Measurements from ENCODE around the gene EXOC4. TPM values are rescaled to one million over a fixed set of nuclear protein-coding genes. Genes with fewer than 3 reads are reported as not detected.

EXOC4 gene
- total RNA-seq, 1 experiment from 2014 or later: 91.9 TPM

DNA sequence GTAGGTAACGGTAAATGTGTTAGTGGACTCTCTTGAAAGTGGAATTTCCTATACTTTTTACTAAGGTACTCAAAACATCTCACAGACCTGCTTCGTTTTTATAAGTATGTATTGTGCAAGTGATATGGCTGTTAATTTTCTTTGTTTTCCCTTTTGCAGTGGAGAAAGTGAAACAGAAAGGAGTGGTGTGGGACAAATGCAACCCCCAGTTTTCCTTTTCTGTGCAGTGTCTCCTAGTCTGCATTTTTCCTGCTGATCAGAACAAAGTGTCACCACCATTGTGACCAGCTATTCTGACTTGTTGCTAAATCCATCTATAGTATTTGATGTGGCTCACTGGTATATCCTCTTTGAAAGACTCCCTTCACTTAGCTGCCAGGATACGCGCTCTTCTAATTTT lies 410.0 kb downstream of the EXOC4 start:
- BruUV-seq (replicated peaks): no TSS peak
- TF ChIP-seq, protein P1, sequence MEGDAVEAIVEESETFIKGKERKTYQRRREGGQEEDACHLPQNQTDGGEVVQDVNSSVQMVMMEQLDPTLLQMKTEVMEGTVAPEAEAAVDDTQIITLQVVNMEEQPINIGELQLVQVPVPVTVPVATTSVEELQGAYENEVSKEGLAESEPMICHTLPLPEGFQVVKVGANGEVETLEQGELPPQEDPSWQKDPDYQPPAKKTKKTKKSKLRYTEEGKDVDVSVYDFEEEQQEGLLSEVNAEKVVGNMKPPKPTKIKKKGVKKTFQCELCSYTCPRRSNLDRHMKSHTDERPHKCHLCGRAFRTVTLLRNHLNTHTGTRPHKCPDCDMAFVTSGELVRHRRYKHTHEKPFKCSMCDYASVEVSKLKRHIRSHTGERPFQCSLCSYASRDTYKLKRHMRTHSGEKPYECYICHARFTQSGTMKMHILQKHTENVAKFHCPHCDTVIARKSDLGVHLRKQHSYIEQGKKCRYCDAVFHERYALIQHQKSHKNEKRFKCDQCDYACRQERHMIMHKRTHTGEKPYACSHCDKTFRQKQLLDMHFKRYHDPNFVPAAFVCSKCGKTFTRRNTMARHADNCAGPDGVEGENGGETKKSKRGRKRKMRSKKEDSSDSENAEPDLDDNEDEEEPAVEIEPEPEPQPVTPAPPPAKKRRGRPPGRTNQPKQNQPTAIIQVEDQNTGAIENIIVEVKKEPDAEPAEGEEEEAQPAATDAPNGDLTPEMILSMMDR (IDR thresholded peaks at IDR 0.05; ENCODE audit: unreplicated experiment): no peak
- no peaks in the 10 kb centered on the region for H3K9me3 Mint-ChIP-seq (ENCODE audit: low read depth, unreplicated experiment)
- no peak for DNase-seq
- CTCF ChIA-PET: no interaction called here
- intact Hi-C loops (cut with micrococcal nuclease; ENCODE audit: unreplicated experiment): no loop called here
- H3K36me3 Mint-ChIP-seq (ENCODE audit: insufficient read depth, unreplicated experiment): no peaks in the 10 kb centered on the region
- no peaks in the 10 kb centered on the region for H3K4me1 Mint-ChIP-seq (ENCODE audit: low read depth, unreplicated experiment)
- H3K4me3 Mint-ChIP-seq (ENCODE audit: low read depth, unreplicated experiment): no peak overlapping the region
- H3K27ac Mint-ChIP-seq (ENCODE audit: unreplicated experiment): no peak overlapping the region
- H3K27me3 Mint-ChIP-seq (ENCODE audit: unreplicated experiment): no peaks in the 10 kb centered on the region

DNA sequence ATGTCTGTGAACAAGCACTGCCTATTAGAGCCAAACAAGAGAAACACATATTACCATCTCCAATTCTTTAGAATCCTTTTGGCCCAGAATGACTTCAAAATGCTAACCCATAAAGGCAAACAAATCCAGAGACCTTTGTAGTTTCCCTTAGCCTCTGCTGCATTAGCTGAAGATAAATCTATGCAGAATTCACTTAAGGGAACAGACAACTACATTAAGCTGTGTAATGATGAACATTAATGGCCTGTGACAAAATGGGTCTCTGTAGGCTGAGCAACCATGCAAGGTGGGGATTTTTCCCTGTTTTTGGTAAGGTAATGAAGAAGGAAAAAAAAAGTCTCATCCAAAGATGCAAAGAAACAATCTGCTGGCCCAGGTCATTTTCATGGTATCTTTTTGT lies 411.6 kb downstream of the EXOC4 start:
- intact Hi-C loops (cut with micrococcal nuclease; ENCODE audit: unreplicated experiment): no loop called here
- H3K4me1 Mint-ChIP-seq (ENCODE audit: low read depth, unreplicated experiment): no peaks in the 10 kb centered on the region
- BruUV-seq (replicated peaks): no TSS peak
- H3K27me3 Mint-ChIP-seq (ENCODE audit: unreplicated experiment): no peaks in the 10 kb centered on the region
- TF ChIP-seq, protein P1 (IDR thresholded peaks at IDR 0.05; ENCODE audit: unreplicated experiment): no peak
- H3K36me3 Mint-ChIP-seq (ENCODE audit: insufficient read depth, unreplicated experiment): no peaks in the 10 kb centered on the region
- DNase-seq: no peak
- H3K4me3 Mint-ChIP-seq (ENCODE audit: low read depth, unreplicated experiment): no peak overlapping the region
- CTCF ChIA-PET: no interaction called here
- no peaks in the 10 kb centered on the region for H3K9me3 Mint-ChIP-seq (ENCODE audit: low read depth, unreplicated experiment)
- H3K27ac Mint-ChIP-seq (ENCODE audit: unreplicated experiment): no peak overlapping the region

DNA sequence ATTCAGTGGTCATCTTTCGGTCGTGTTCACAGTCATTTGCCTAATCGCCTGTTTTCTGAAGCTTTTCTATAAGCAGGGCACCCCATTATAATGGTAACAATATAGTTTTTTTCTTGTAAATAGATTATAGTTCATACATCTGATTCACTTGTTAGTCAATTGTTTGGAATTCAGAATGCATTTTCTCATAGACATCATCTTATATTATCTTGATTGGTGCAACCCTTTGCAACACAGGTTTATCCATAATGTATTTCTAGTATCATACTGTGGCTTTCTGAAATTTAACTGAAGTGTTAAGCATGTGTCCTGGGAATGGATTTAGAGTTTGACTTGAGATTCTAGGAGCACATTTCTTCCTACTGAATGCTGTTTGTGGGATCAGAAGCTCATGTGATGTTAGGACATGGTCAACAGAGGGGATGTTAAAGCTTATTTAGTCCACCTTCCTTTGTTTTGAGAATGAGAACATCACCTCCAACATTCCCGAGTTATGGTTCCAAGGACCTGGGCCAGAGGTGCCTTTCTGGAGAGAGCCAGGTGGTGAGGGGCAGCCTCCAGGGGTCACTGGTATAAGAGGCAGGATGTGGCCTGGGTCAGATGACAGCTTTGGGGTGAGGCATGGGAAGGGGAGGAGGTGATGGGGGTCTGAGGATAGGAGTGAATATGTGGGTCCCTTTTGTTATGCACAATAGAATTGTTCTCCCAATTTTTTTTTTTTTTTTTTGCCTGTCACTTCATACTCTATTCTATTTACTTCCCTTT lies 415.6 kb downstream of the EXOC4 start:
- intact Hi-C loops (cut with micrococcal nuclease; ENCODE audit: unreplicated experiment): no loop called here
- peaks cover 15% of the 10 kb centered on the region for H3K4me1 Mint-ChIP-seq (ENCODE audit: low read depth, unreplicated experiment)
- BruUV-seq (replicated peaks): no TSS peak
- TF ChIP-seq, protein P1 (IDR thresholded peaks at IDR 0.05; ENCODE audit: unreplicated experiment): no peak
- DNase-seq: no peak
- CTCF ChIA-PET: no interaction called here
- H3K4me3 Mint-ChIP-seq (ENCODE audit: low read depth, unreplicated experiment): no peak overlapping the region
- H3K27me3 Mint-ChIP-seq (ENCODE audit: unreplicated experiment): no peaks in the 10 kb centered on the region
- H3K27ac Mint-ChIP-seq (ENCODE audit: unreplicated experiment): no peak overlapping the region
- H3K36me3 Mint-ChIP-seq (ENCODE audit: insufficient read depth, unreplicated experiment): no peaks in the 10 kb centered on the region
- H3K9me3 Mint-ChIP-seq (ENCODE audit: low read depth, unreplicated experiment): peaks cover 6% of the 10 kb centered on the region

DNA sequence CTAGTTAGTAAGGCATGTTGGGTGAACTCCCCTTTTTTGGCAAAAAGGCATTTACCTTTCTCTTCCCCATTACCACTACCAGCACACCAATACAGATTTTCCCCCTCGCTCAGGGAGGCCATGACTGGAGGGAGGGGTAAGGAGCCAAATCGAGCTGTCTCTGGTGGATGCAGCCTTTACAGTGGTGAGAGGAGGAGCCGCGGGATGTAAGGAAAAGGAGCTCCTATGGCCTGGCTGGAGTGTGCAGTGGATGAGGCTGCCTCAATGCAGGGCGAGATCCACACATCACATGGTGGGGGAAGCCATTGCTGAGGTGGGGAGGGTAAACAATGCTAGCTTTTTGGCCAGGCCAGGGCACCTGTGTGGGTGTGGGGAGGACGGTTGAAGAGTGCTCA lies 416.2 kb downstream of the EXOC4 start:
- Mint-ChIP-seq H3K4me3 (ENCODE audit: low read depth, unreplicated experiment) (no peak overlapping the region), H3K9me3 (ENCODE audit: low read depth, unreplicated experiment) (peaks cover 6% of the 10 kb centered on the region), H3K27me3 (ENCODE audit: unreplicated experiment) (no peaks in the 10 kb centered on the region), H3K36me3 (ENCODE audit: insufficient read depth, unreplicated experiment) (no peaks in the 10 kb centered on the region), H3K27ac (ENCODE audit: unreplicated experiment) (no peak overlapping the region), H3K4me1 (ENCODE audit: low read depth, unreplicated experiment) (peaks cover 19% of the 10 kb centered on the region)
- no peak for DNase-seq
- intact Hi-C loops (cut with micrococcal nuclease; ENCODE audit: unreplicated experiment): no loop called here
- CTCF ChIA-PET: no interaction called here
- TF ChIP-seq, protein P1 (IDR thresholded peaks at IDR 0.05; ENCODE audit: unreplicated experiment): no peak
- no TSS peak for BruUV-seq (replicated peaks)

Measured in Calu3 (cell line).